HG03039 (cell line): ENCODE measurements around the gene GPR143.
"Not testable (repeated sequence)": the region's sequence is repeated elsewhere in the genome, so short reads cannot be mapped to it uniquely, and the experiment has no call there.

Experiments
- ATAC-seq: cut with Tn5 transposase; IDR thresholded peaks from one replicate; pipeline ENCODE4 v1.9.1; 2021; ENCODE audit warnings: mild to moderate bottlenecking, moderate library complexity; ENCODE audit not compliant: unreplicated experiment

Gene GPR143

GRCh38 chrX:9765737-9766097 lies at the start of gene GPR143:
Gene GPR143 (minus strand): TSS chrX:9765847. CDS start chrX:9765817, 30 bp downstream.
- ATAC-seq = no peak

- ATAC-seq = not testable (repeated sequence)
Observed at GRCh38 chrX:9811086-9811485, 45.4 kb upstream of the GPR143 start.

- ATAC-seq = not testable (repeated sequence)
Observed at GRCh38 chrX:9809876-9810275, 44.2 kb upstream of the GPR143 start.

GRCh38 chrX:9807355-9808182 lies 41.9 kb upstream of the GPR143 start:
- ATAC-seq = no peak

- ATAC-seq = no peak
Observed at GRCh38 chrX:9805956-9806355, 40.3 kb upstream of the GPR143 start.

- ATAC-seq = no peak
Observed at GRCh38 chrX:9804444-9804843, 38.8 kb upstream of the GPR143 start.

GRCh38 chrX:9802737-9803136 lies 37.1 kb upstream of the GPR143 start:
- ATAC-seq = no peak

GRCh38 chrX:9797384-9798360 lies 32.0 kb upstream of the GPR143 start:
- ATAC-seq = no peak

GRCh38 chrX:9794495-9794894 lies 28.8 kb upstream of the GPR143 start:
- no peak for ATAC-seq

GRCh38 chrX:9790866-9791265 lies 25.2 kb upstream of the GPR143 start:
- no peak for ATAC-seq

GRCh38 chrX:9789555-9789954 lies 23.9 kb upstream of the GPR143 start:
- ATAC-seq = no peak

GRCh38 chrX:9788911-9789310 lies 23.3 kb upstream of the GPR143 start:
- ATAC-seq = no peak

GRCh38 chrX:9786798-9787635 lies 21.4 kb upstream of the GPR143 start:
- no peak for ATAC-seq

GRCh38 chrX:9785944-9786797 lies 20.5 kb upstream of the GPR143 start, which contains the start of gene SHROOM2:
Gene SHROOM2 (plus strand): TSS chrX:9786429. CDS start chrX:9786546, 117 bp downstream.
- no peak for ATAC-seq

- ATAC-seq = no peak
Observed at GRCh38 chrX:9785254-9785943, 19.8 kb upstream of the GPR143 start.

- no peak for ATAC-seq
Observed at GRCh38 chrX:9784332-9784731, 18.7 kb upstream of the GPR143 start.

GRCh38 chrX:9781941-9782340 lies 16.3 kb upstream of the GPR143 start:
- no peak for ATAC-seq

- no peak for ATAC-seq
Observed at GRCh38 chrX:9775930-9776329, 10.3 kb upstream of the GPR143 start.

GRCh38 chrX:9772943-9773342 lies 7.3 kb upstream of the GPR143 start:
- no peak for ATAC-seq
